HG03432 (cell line): ENCODE data around the gene KCNK17.
"Not testable (repeated sequence)": the region's sequence is repeated elsewhere in the genome, so short reads cannot be mapped to it uniquely, and the experiment has no call there.

Experiments
- ATAC-seq: cut with Tn5 transposase; IDR thresholded peaks from one replicate; pipeline ENCODE4 v1.9.1; 2021; ENCODE audit warnings: mild to moderate bottlenecking, moderate library complexity; ENCODE audit not compliant: unreplicated experiment

KCNK17 gene

DNA sequence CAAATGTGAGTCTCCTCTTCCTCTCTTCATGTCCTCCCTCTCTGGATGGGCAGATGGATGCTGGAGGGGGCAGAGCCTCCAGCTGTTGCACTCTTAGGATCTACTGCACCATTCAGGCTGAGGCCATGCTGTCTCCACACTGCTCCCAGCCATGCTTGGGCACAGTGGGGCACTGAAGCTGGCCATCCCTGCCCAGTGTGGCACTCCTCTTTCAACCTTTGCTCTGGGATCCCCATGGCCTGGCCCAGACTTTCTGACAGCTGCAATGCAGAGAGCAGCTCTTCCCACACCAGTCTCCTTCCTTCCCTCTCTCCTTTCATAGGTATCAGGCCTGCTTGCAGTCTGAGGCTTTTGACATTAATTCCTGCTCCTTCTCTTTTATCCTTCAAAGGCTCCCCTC, 9.3 kb downstream of the KCNK17 start:
- ATAC-seq: no peak

DNA sequence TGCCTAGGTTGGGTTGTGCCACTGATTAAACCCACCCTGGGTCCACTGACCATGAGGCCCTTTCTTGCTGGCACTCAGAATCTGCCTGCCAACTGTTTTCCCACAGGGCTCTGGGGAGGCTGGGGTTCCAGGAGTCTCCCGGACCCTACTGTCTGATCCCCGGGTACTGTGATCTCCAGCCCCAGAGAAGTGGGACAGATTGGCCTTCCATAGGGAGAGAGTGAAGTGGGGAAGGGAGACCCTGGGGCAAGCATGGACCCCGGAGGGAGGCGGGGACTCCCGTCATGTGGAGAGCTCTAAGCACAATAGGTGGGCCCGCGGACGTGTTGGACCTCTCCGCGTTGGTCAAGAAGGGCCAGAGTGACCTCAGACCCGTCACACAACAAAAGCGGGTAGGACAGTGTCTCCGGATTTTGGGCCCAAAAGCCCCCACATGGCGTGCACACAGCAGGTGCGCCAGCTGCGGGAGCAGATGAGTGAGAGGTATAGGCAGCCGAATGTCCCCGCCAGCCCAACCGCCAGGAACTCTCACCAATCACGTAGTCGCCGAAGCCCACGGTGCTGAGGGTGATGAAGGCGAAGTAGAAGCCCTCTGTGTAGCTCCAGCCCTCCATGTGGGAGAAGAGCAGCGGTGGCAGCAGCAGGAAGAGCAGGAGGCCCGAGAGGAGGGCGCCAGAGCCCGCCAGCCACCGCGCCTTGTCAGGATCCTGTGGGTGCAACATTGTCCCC, 10.6 kb downstream of the KCNK17 start:
- no peak for ATAC-seq

DNA sequence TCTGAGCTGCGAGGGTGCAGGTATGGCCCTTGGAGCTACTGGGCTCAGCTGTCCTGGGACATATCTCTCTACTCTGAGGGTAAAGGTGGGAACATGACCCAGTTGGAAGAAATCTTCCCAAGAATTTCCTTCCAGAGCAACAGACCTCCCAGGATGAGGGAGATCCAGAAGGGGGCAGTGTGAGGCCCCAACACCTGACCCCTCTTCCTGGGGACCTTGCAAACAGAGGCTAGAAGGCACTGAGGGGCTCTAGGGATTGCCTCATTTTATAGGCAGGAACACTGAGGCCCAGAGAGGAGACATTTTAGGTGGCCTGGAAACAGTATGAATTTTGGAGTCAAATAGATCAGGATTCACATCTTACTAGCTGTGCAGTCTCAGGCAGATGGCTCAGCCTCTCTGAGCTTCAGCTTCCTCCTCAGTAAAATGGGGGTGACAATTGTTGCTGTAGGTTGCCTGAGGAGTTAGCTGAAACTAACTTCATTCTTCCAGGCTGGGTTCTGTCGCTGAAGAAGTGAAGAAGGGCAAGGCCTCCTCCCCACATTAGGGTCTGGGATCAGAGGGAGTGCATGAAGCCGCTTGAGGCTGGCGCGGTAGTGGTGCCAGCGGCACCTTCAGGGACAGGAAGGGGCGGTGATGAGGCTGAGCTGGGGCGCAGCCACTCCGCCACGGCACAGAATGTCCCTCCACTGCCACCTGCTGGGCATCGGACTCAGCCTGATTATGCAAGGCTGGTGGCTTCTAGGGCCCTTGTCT, 11.4 kb downstream of the KCNK17 start:
- ATAC-seq: peak; percentile 84

DNA sequence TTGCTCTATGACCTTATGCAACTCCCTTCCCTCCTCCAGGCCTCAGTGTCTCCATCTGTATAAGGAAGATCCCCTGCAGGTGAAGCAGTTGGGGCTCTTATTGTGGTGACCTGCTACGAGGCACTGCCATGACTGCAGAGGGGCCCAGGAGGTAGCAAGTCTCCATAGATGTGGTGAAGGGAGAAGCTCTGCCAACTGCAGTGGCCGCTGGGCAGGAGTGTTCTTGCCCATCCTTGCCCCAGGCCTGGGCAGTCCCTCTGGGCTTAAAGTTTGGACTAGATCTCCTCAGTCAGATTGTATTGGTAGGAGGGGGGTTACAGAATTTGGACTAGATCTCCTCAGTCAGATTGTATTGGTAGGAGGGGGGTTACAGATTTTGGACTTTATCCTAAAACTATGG, 12.2 kb downstream of the KCNK17 start:
- ATAC-seq: no peak

GRCh38 chr6:39301606-39302005, 12.6 kb downstream of the KCNK17 start:
- ATAC-seq: no peak

GRCh38 chr6:39300739-39301138, 13.5 kb downstream of the KCNK17 start:
- ATAC-seq: no peak

GRCh38 chr6:39298061-39298460, 16.2 kb downstream of the KCNK17 start:
- no peak for ATAC-seq

- no peak for ATAC-seq
These were observed 17.2 kb downstream of the KCNK17 start for GRCh38 chr6:39296745-39297640.

GRCh38 chr6:39295611-39296011, 18.6 kb downstream of the KCNK17 start:
- no peak for ATAC-seq

- ATAC-seq: no peak
These were observed 19.3 kb downstream of the KCNK17 start for GRCh38 chr6:39294899-39295298.

- no peak for ATAC-seq
These were observed 20.1 kb downstream of the KCNK17 start for GRCh38 chr6:39294133-39294532.

- no peak for ATAC-seq
These were observed 21.6 kb downstream of the KCNK17 start for GRCh38 chr6:39292637-39293036.

- ATAC-seq: no peak
These were observed 24.7 kb downstream of the KCNK17 start for GRCh38 chr6:39289490-39289889.

GRCh38 chr6:39287601-39288000, 26.6 kb downstream of the KCNK17 start:
- no peak for ATAC-seq

GRCh38 chr6:39286596-39286995, 27.6 kb downstream of the KCNK17 start:
- not testable (repeated sequence) for ATAC-seq

GRCh38 chr6:39282774-39283173, 31.4 kb downstream of the KCNK17 start:
- ATAC-seq: no peak

GRCh38 chr6:39281312-39281980, 32.8 kb downstream of the KCNK17 start:
- no peak for ATAC-seq

DNA sequence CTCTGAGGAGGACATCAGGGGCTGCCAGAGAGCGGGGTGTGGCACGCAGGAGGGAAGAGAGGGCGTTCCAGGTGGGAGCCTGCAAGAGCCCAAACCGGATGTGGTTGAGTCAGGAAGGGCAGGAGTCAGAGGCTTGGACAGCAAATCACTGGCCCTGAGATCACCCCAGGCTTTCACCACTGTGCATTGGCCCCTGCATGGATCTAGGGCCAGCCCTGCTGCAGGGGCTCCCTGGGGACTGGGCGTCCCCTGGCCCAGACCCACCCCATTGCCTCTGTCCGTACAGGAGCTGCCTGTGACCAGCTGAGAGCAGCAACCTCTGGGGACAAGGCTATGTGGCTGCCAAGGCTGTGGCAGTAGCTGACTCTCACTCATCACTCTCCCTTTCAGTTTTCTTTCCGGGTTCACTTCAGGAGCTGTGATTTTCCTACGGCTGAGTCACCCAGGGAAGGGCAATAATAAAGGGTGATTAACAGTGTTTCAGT, 33.9 kb downstream of the KCNK17 start:
- ATAC-seq: no peak

GRCh38 chr6:39279539-39279938, 34.7 kb downstream of the KCNK17 start:
- no peak for ATAC-seq

- ATAC-seq: no peak
These were observed 37.7 kb downstream of the KCNK17 start for GRCh38 chr6:39276379-39276995.
